Mesenchymal stem cell (in vitro differentiated cells and primary cell): ENCODE data around the gene CAPN12.
A peak's percentile ranks its signal among the peaks of the same experiment; 100 is the strongest.

ENCODE experiments used
- DNase-seq: peaks from one replicate; pipeline ENCODE4 v3.0.0-alpha.2; 2013
- H2AFZ ChIP-seq: one replicate; pipeline ENCODE4 v1.6.1; 2013; ENCODE audit warnings: low read depth, mild to moderate bottlenecking, control low read depth, inconsistent platforms, low read length, moderate library complexity
- H2AK5ac ChIP-seq: 2 replicates; pipeline ENCODE4 v1.6.1; 2013; ENCODE audit warnings: low read length, moderate library complexity, mild to moderate bottlenecking, inconsistent platforms; ENCODE audit not compliant: severe bottlenecking
- H2BK120ac ChIP-seq: one replicate; pipeline ENCODE4 v1.6.1; 2013; ENCODE audit warnings: low read depth, mild to moderate bottlenecking, inconsistent platforms, low read length, moderate library complexity
- H2BK12ac ChIP-seq, 2 experiments: one replicate each; pipeline ENCODE4 v1.6.1; 2013; ENCODE audit warnings: inconsistent platforms in 2 of 2, low read length in 2 of 2, mild to moderate bottlenecking in 2 of 2, moderate library complexity in 2 of 2, control low read depth in 1 of 2
- H2BK15ac ChIP-seq: one replicate; pipeline ENCODE4 v1.6.1; 2013; ENCODE audit warnings: mild to moderate bottlenecking, low read depth, inconsistent platforms; ENCODE audit not compliant: poor library complexity, severe bottlenecking
- H2BK5ac ChIP-seq: 2 replicates; pipeline ENCODE4 v1.6.1; 2013; ENCODE audit warnings: low read depth, mild to moderate bottlenecking, low read length, control low read depth, inconsistent platforms; ENCODE audit not compliant: poor library complexity, severe bottlenecking
- H3K14ac ChIP-seq, 2 experiments: one replicate each; pipeline ENCODE4 v1.6.1; 2013; ENCODE audit warnings: inconsistent platforms in 2 of 2, low read length in 2 of 2, control low read depth in 1 of 2, mild to moderate bottlenecking in 1 of 2, moderate library complexity in 1 of 2
- H3K18ac ChIP-seq, 2 experiments: one replicate each; pipeline ENCODE4 v1.6.1; 2013; ENCODE audit warnings: inconsistent platforms in 2 of 2, low read length in 2 of 2, control low read depth in 1 of 2, low read depth in 1 of 2, mild to moderate bottlenecking in 1 of 2
- H3K23ac ChIP-seq, 2 experiments: one replicate each; pipeline ENCODE4 v1.6.1; 2013; ENCODE audit warnings: inconsistent platforms in 2 of 2, low read length in 2 of 2, mild to moderate bottlenecking in 2 of 2, moderate library complexity in 2 of 2, control low read depth in 1 of 2
- H3K27ac ChIP-seq: 2 replicates; pipeline ENCODE4 v1.5.1; 2013; ENCODE audit warnings: mild to moderate bottlenecking, moderate library complexity, low read length, control low read depth, inconsistent platforms; ENCODE audit not compliant: poor library complexity, severe bottlenecking
- H3K27me3 ChIP-seq, 2 experiments: 2 replicates each; pipeline versions ENCODE4 v1.6.1 to v1.7.0; 2013; ENCODE audit warnings: low read length in 2 of 2, mild to moderate bottlenecking in 2 of 2, moderate library complexity in 2 of 2, control low read depth in 1 of 2, inconsistent platforms in 1 of 2; ENCODE audit not compliant: control insufficient read depth in 1 of 2, insufficient read depth in 1 of 2
- H3K36me3 ChIP-seq, 2 experiments: 2 replicates each; pipeline versions ENCODE4 v1.6.1 to v1.7.0; 2013; ENCODE audit warnings: low read length in 2 of 2, control low read depth in 1 of 2, inconsistent platforms in 1 of 2, low read depth in 1 of 2, mild to moderate bottlenecking in 1 of 2; ENCODE audit not compliant: insufficient read depth in 2 of 2, control insufficient read depth in 1 of 2
- H3K4ac ChIP-seq, 2 experiments: one replicate each; pipeline ENCODE4 v1.6.1; 2013; ENCODE audit warnings: inconsistent platforms in 2 of 2, low read length in 2 of 2, mild to moderate bottlenecking in 2 of 2, moderate library complexity in 2 of 2, control low read depth in 1 of 2, low read depth in 1 of 2
- H3K4me1 ChIP-seq: 2 replicates; pipeline ENCODE4 v1.6.1; 2013; ENCODE audit warnings: low read depth, low read length, control low read depth; ENCODE audit not compliant: control insufficient read depth, insufficient read depth
- H3K4me2 ChIP-seq: 2 replicates; pipeline ENCODE4 v1.6.1; 2013; ENCODE audit warnings: low read length, mild to moderate bottlenecking, inconsistent platforms; ENCODE audit not compliant: poor library complexity, severe bottlenecking
- H3K4me3 ChIP-seq, 2 experiments: 2 replicates each; pipeline versions ENCODE4 v1.5.1 to v1.7.0; 2013; ENCODE audit warnings: low read length in 2 of 2, mild to moderate bottlenecking in 2 of 2, control low read depth in 1 of 2, low read depth in 1 of 2; ENCODE audit not compliant: insufficient read depth in 1 of 2
- H3K79me1 ChIP-seq: replicated peaks from 2 replicates; pipeline ENCODE4 v1.6.1; 2013; ENCODE audit warnings: mild to moderate bottlenecking, control low read depth, low read length, inconsistent platforms; ENCODE audit not compliant: poor library complexity, severe bottlenecking
- H3K9ac ChIP-seq: 2 replicates; pipeline ENCODE4 v1.7.0; 2013; ENCODE audit warnings: mild to moderate bottlenecking, low read length, moderate library complexity
- H3K9me3 ChIP-seq: 2 replicates; pipeline ENCODE4 v1.7.0; 2013; ENCODE audit warnings: mild to moderate bottlenecking, low read length; ENCODE audit not compliant: control insufficient read depth
- H4K8ac ChIP-seq: one replicate; pipeline ENCODE4 v1.6.1; 2013; ENCODE audit warnings: inconsistent platforms, mild to moderate bottlenecking, low read length, moderate library complexity
- H4K91ac ChIP-seq: one replicate; pipeline ENCODE4 v1.6.1; 2013; ENCODE audit warnings: mild to moderate bottlenecking, low read length, inconsistent platforms
- WGBS: methylation state at CpG from one replicate; pipeline ENCODE4 v1.1.7; 2013; ENCODE audit warnings: mixed read lengths; 5-methylcytosine and 5-hydroxymethylcytosine counted together

Gene CAPN12

GRCh38 chr19:38687837-38688378 is 56.4 kb downstream of the CAPN12 start:
- H2BK120ac ChIP-seq = no peak overlapping the region
- 100% methylated on average over 5 of the region's 7 CpGs for WGBS

GRCh38 chr19:38686530-38686888 is 57.8 kb downstream of the CAPN12 start:
- H3K23ac ChIP-seq = no peak overlapping the region
- peak overlapping the region; percentile 75 for H4K91ac ChIP-seq
- no peak overlapping the region for H3K14ac ChIP-seq
- H2AFZ ChIP-seq = no peak overlapping the region
- peak overlapping the region; percentile 85 for H4K8ac ChIP-seq
- H3K18ac ChIP-seq = peak overlapping the region in 1 of 2 experiments; percentile 75
- no peaks in the 10 kb centered on the region for H3K27me3 ChIP-seq
- H3K4me3 ChIP-seq = no peak overlapping the region
- peak overlapping the region; percentile 98 for H2BK5ac ChIP-seq
- H3K9ac ChIP-seq = peak overlapping the region; percentile 88
- no peak overlapping the region for H3K4me2 ChIP-seq
- peak overlapping the region in 1 of 2 experiments; percentile 96 for H3K4ac ChIP-seq
- H2BK120ac ChIP-seq = peak overlapping the region; percentile 58
- H3K9me3 ChIP-seq = no peaks in the 10 kb centered on the region
- WGBS = 95% methylated on average over 5 of the region's 5 CpGs
- H3K27ac ChIP-seq = peak overlapping the region; percentile 88
- peaks cover 7 to 21% of the 10 kb centered on the region in 2 experiments for H3K36me3 ChIP-seq
- H3K79me1 ChIP-seq = no peaks in the 10 kb centered on the region
- H2BK12ac ChIP-seq = peak overlapping the region in 1 of 2 experiments; percentile 96
- H3K4me1 ChIP-seq = peaks cover 47% of the 10 kb centered on the region
- peak overlapping the region; percentile 99 for H2AK5ac ChIP-seq
- H2BK15ac ChIP-seq = peak overlapping the region; percentile 73
- DNase-seq = no peak

More at GRCh38 chr19:38687837-38688378, 56.4 kb downstream of the CAPN12 start:
- Histone ChIP-seq H2BK12ac (no peak overlapping the region), H3K36me3 (peaks cover 10% of the 10 kb centered on the region in 2 experiments), H3K18ac (no peak overlapping the region), H3K9ac (no peak overlapping the region), H3K4me2 (no peak overlapping the region), H2AK5ac (no peak overlapping the region), H2BK5ac (no peak overlapping the region), H4K91ac (no peak overlapping the region), H2AFZ (no peak overlapping the region), H3K27ac (peak overlapping the region; percentile 27), H2BK15ac (no peak overlapping the region), H4K8ac (no peak overlapping the region), H3K4ac (no peak overlapping the region), H3K4me1 (peaks cover 51% of the 10 kb centered on the region), H3K9me3 (no peaks in the 10 kb centered on the region), H3K79me1 (no peaks in the 10 kb centered on the region), H3K27me3 (no peaks in the 10 kb centered on the region), H3K4me3 (no peak overlapping the region), H3K14ac (no peak overlapping the region), H3K23ac (no peak overlapping the region)
- no peak for DNase-seq

- no peaks in the 10 kb centered on the region for H3K9me3 ChIP-seq
- peak overlapping the region; percentile 99 for H4K91ac ChIP-seq
- peak overlapping the region; percentile 88 for H3K9ac ChIP-seq
- H3K18ac ChIP-seq = peak overlapping the region; percentile 88 to 96
- no peak overlapping the region for H3K23ac ChIP-seq
- H3K79me1 ChIP-seq = no peaks in the 10 kb centered on the region
- no peak overlapping the region for H2AFZ ChIP-seq
- peak overlapping the region; percentile 34 for H2BK15ac ChIP-seq
- H3K4ac ChIP-seq = peak overlapping the region; percentile 76 to 98
- H3K36me3 ChIP-seq = peaks cover 7 to 26% of the 10 kb centered on the region in 2 experiments
- peak overlapping the region; percentile 71 for H2BK120ac ChIP-seq
- peaks cover 49% of the 10 kb centered on the region for H3K4me1 ChIP-seq
- no peaks in the 10 kb centered on the region for H3K27me3 ChIP-seq
- H2BK5ac ChIP-seq = peak overlapping the region; percentile 98
- no peak overlapping the region for H3K4me2 ChIP-seq
- H2AK5ac ChIP-seq = peak overlapping the region; percentile 99
- DNase-seq = peak; percentile 87
- peak overlapping the region; percentile 87 for H4K8ac ChIP-seq
- no peak overlapping the region for H3K4me3 ChIP-seq
- no peak overlapping the region for H3K14ac ChIP-seq
- peak overlapping the region in 1 of 2 experiments; percentile 96 for H2BK12ac ChIP-seq
- WGBS = 37% methylated on average over 9 of the region's 10 CpGs
- H3K27ac ChIP-seq = peak overlapping the region; percentile 88
These were observed 58.4 kb downstream of the CAPN12 start for GRCh38 chr19:38685666-38686529.
